Measurements from ENCODE around the gene KCTD7. TPM values are rescaled to one million over a fixed set of nuclear protein-coding genes. Genes with fewer than 3 reads are reported as not detected.
"Not testable (repeated sequence)": the region's sequence is repeated elsewhere in the genome, so short reads cannot be mapped to it uniquely, and the experiment has no call there.

KCTD7 gene
- total RNA-seq, 1 donor from 2014 or later: 14.6 TPM

GRCh38 chr7:66591058-66591798, 37.5 kb upstream of the KCTD7 start:
- H3K9me3 Mint-ChIP-seq (ENCODE audit: unreplicated experiment); DNase-seq (ENCODE audit: low spot score); H3K27ac Mint-ChIP-seq (ENCODE audit: unreplicated experiment); H3K27me3 Mint-ChIP-seq (ENCODE audit: unreplicated experiment): not testable (repeated sequence)
- peak overlapping the region; percentile 94 for H3K4me3 Mint-ChIP-seq (ENCODE audit: unreplicated experiment)
- peaks cover 12% of the 10 kb centered on the region for H3K4me1 Mint-ChIP-seq (ENCODE audit: unreplicated experiment)
- H3K36me3 Mint-ChIP-seq (ENCODE audit: low read depth, unreplicated experiment): peaks cover 20% of the 10 kb centered on the region

- Mint-ChIP-seq H3K27me3 (ENCODE audit: unreplicated experiment) (peaks cover 5% of the 10 kb centered on the region), H3K27ac (ENCODE audit: unreplicated experiment) (no peak overlapping the region), H3K4me3 (ENCODE audit: unreplicated experiment) (peak overlapping the region; percentile 94), H3K9me3 (ENCODE audit: unreplicated experiment) (peaks cover 5% of the 10 kb centered on the region), H3K4me1 (ENCODE audit: unreplicated experiment) (peaks cover 12% of the 10 kb centered on the region), H3K36me3 (ENCODE audit: low read depth, unreplicated experiment) (peaks cover 20% of the 10 kb centered on the region)
- TF ChIP-seq, protein P1, sequence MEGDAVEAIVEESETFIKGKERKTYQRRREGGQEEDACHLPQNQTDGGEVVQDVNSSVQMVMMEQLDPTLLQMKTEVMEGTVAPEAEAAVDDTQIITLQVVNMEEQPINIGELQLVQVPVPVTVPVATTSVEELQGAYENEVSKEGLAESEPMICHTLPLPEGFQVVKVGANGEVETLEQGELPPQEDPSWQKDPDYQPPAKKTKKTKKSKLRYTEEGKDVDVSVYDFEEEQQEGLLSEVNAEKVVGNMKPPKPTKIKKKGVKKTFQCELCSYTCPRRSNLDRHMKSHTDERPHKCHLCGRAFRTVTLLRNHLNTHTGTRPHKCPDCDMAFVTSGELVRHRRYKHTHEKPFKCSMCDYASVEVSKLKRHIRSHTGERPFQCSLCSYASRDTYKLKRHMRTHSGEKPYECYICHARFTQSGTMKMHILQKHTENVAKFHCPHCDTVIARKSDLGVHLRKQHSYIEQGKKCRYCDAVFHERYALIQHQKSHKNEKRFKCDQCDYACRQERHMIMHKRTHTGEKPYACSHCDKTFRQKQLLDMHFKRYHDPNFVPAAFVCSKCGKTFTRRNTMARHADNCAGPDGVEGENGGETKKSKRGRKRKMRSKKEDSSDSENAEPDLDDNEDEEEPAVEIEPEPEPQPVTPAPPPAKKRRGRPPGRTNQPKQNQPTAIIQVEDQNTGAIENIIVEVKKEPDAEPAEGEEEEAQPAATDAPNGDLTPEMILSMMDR (IDR thresholded peaks at IDR 0.05; ENCODE audit: unreplicated experiment): no peak
- peak; percentile 70 for DNase-seq (ENCODE audit: low spot score)
Observed at GRCh38 chr7:66591799-66592596, 36.7 kb upstream of the KCTD7 start.

- H3K4me3 Mint-ChIP-seq (ENCODE audit: unreplicated experiment): peak overlapping the region; percentile 94
Observed at GRCh38 chr7:66592597-66593146, 36.0 kb upstream of the KCTD7 start.

GRCh38 chr7:66594082-66594481, 34.6 kb upstream of the KCTD7 start:
- not testable (repeated sequence) for DNase-seq (ENCODE audit: low spot score); H3K4me3 Mint-ChIP-seq (ENCODE audit: unreplicated experiment); H3K27ac Mint-ChIP-seq (ENCODE audit: unreplicated experiment); H3K9me3 Mint-ChIP-seq (ENCODE audit: unreplicated experiment); H3K27me3 Mint-ChIP-seq (ENCODE audit: unreplicated experiment)
- H3K4me1 Mint-ChIP-seq (ENCODE audit: unreplicated experiment): peaks cover 12% of the 10 kb centered on the region
- peaks cover 20% of the 10 kb centered on the region for H3K36me3 Mint-ChIP-seq (ENCODE audit: low read depth, unreplicated experiment)

More at GRCh38 chr7:66592597-66593146, 36.0 kb upstream of the KCTD7 start:
- Mint-ChIP-seq H3K4me1 (ENCODE audit: unreplicated experiment) (peaks cover 12% of the 10 kb centered on the region), H3K27ac (ENCODE audit: unreplicated experiment) (peak overlapping the region; percentile 79), H3K36me3 (ENCODE audit: low read depth, unreplicated experiment) (peaks cover 20% of the 10 kb centered on the region)
- not testable (repeated sequence) for DNase-seq (ENCODE audit: low spot score); H3K27me3 Mint-ChIP-seq (ENCODE audit: unreplicated experiment); H3K9me3 Mint-ChIP-seq (ENCODE audit: unreplicated experiment)

- Mint-ChIP-seq H3K36me3 (ENCODE audit: low read depth, unreplicated experiment) (peaks cover 20% of the 10 kb centered on the region), H3K27me3 (ENCODE audit: unreplicated experiment) (no peaks in the 10 kb centered on the region), H3K9me3 (ENCODE audit: unreplicated experiment) (peaks cover 5% of the 10 kb centered on the region), H3K4me1 (ENCODE audit: unreplicated experiment) (peaks cover 6% of the 10 kb centered on the region), H3K27ac (ENCODE audit: unreplicated experiment) (no peak overlapping the region), H3K4me3 (ENCODE audit: unreplicated experiment) (no peak overlapping the region)
- TF ChIP-seq, protein P1 (IDR thresholded peaks at IDR 0.05; ENCODE audit: unreplicated experiment): no peak
- no peak for DNase-seq (ENCODE audit: low spot score)
Observed at GRCh38 chr7:66597461-66597860, 31.2 kb upstream of the KCTD7 start.

DNA sequence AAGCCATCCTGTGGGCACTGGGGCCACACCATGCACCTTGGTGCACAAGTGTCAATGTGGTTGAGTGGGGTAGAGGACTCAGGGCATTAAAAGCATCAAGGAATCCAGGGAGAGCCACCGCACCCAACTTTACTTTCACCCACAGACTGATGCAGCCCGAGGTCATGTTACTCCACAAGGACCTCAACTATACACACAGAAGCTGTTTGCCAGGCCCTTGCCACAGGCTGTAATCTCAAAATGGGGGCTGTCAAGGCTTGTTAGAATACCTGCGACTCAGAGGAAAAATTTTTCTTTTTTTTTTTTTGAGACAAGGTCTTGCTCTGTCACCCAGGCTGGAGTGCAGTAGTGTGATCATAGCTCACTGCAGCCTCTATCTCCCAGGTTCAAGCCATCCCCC, 26.5 kb upstream of the KCTD7 start:
- H3K9me3 Mint-ChIP-seq (ENCODE audit: unreplicated experiment): no peaks in the 10 kb centered on the region
- no peaks in the 10 kb centered on the region for H3K27me3 Mint-ChIP-seq (ENCODE audit: unreplicated experiment)
- H3K36me3 Mint-ChIP-seq (ENCODE audit: low read depth, unreplicated experiment): no peaks in the 10 kb centered on the region
- no peak overlapping the region for H3K27ac Mint-ChIP-seq (ENCODE audit: unreplicated experiment)
- no peak overlapping the region for H3K4me3 Mint-ChIP-seq (ENCODE audit: unreplicated experiment)
- TF ChIP-seq, protein P1 (IDR thresholded peaks at IDR 0.05; ENCODE audit: unreplicated experiment): no peak
- no peak for DNase-seq (ENCODE audit: low spot score)
- H3K4me1 Mint-ChIP-seq (ENCODE audit: unreplicated experiment): no peaks in the 10 kb centered on the region

Measured in endothelial cell (in vitro differentiated cells).